H9 (cell line): ENCODE measurements around the gene SLC4A2. TPM values are rescaled to one million over a fixed set of nuclear protein-coding genes. Genes with fewer than 3 reads are reported as not detected.

Experiments used
- DNase-seq: peaks from one replicate; pipeline ENCODE4 v3.0.0-alpha.2; 2017
- H2AFZ ChIP-seq: one replicate; pipeline ENCODE4 v1.6.1; 2013; ENCODE audit warnings: mild to moderate bottlenecking, low read length, control low read depth, moderate library complexity
- H2AK5ac ChIP-seq: 2 replicates; pipeline ENCODE4 v1.6.1; 2013; ENCODE audit warnings: low read length, control low read depth, mixed read lengths; ENCODE audit not compliant: insufficient read length
- H2BK120ac ChIP-seq: one replicate; pipeline ENCODE4 v1.6.1; 2013; ENCODE audit warnings: low read depth, mild to moderate bottlenecking, low read length, control low read depth, inconsistent platforms; ENCODE audit not compliant: poor library complexity, severe bottlenecking
- H2BK12ac ChIP-seq: 2 replicates; pipeline ENCODE4 v1.6.1; 2013; ENCODE audit warnings: low read length, control low read depth, mixed read lengths, low read depth; ENCODE audit not compliant: insufficient read length
- H2BK15ac ChIP-seq: 2 replicates; pipeline ENCODE4 v1.6.1; 2013; ENCODE audit warnings: low read depth, low read length, control low read depth
- H2BK20ac ChIP-seq: one replicate; pipeline ENCODE4 v1.6.1; 2013; ENCODE audit warnings: low read depth, mild to moderate bottlenecking, low read length, control low read depth, inconsistent platforms; ENCODE audit not compliant: poor library complexity, severe bottlenecking
- H2BK5ac ChIP-seq: 2 replicates; pipeline ENCODE4 v1.6.1; 2013; ENCODE audit warnings: low read length, control low read depth, mixed read lengths; ENCODE audit not compliant: insufficient read length
- H3K14ac ChIP-seq: 2 replicates; pipeline ENCODE4 v1.6.1; 2013; ENCODE audit warnings: low read length, control low read depth; ENCODE audit not compliant: insufficient read depth
- H3K18ac ChIP-seq: 2 replicates; pipeline ENCODE4 v1.6.1; 2013; ENCODE audit warnings: low read depth, mild to moderate bottlenecking, mixed read lengths, low read length, control low read depth; ENCODE audit not compliant: insufficient read length
- H3K23ac ChIP-seq: 2 replicates; pipeline ENCODE4 v1.6.1; 2013; ENCODE audit warnings: low read length, control low read depth, mixed read lengths, low read depth; ENCODE audit not compliant: insufficient read length
- H3K23me2 ChIP-seq: 2 replicates; pipeline ENCODE4 v1.6.1; 2013; ENCODE audit warnings: low read depth, mild to moderate bottlenecking, mixed read lengths, low read length, control low read depth; ENCODE audit not compliant: insufficient read length, poor library complexity, severe bottlenecking
- H3K27ac ChIP-seq: 2 replicates; pipeline ENCODE4 v1.5.1; 2013; ENCODE audit warnings: low read length, control low read depth, mixed read lengths, low read depth; ENCODE audit not compliant: insufficient read length
- H3K27me3 ChIP-seq: 2 replicates; pipeline ENCODE4 v1.6.1; 2013; ENCODE audit warnings: low read length, control low read depth, inconsistent platforms; ENCODE audit not compliant: insufficient read depth
- H3K4ac ChIP-seq: 2 replicates; pipeline ENCODE4 v1.6.1; 2013; ENCODE audit warnings: low read depth, mild to moderate bottlenecking, control low read depth, inconsistent platforms, low read length, moderate library complexity
- H3K4me1 ChIP-seq: 2 replicates; pipeline ENCODE4 v1.6.1; 2013; ENCODE audit warnings: low read length, control low read depth, inconsistent platforms; ENCODE audit not compliant: insufficient read depth
- H3K4me2 ChIP-seq: 2 replicates; pipeline ENCODE4 v1.6.1; 2013; ENCODE audit warnings: low read length, control low read depth, mixed read lengths; ENCODE audit not compliant: insufficient read length, insufficient read depth
- H3K56ac ChIP-seq: 2 replicates; pipeline ENCODE4 v1.6.1; 2013; ENCODE audit warnings: low read depth, mild to moderate bottlenecking, mixed read lengths, low read length, control low read depth; ENCODE audit not compliant: insufficient read length
- H3K79me1 ChIP-seq: 2 replicates; pipeline ENCODE4 v1.6.1; 2013; ENCODE audit warnings: low read depth, mild to moderate bottlenecking, moderate library complexity, low read length, control low read depth, inconsistent platforms; ENCODE audit not compliant: insufficient read depth, poor library complexity, severe bottlenecking
- H3K79me2 ChIP-seq: 2 replicates; pipeline ENCODE4 v1.6.1; 2013; ENCODE audit warnings: low read length, control low read depth, inconsistent platforms; ENCODE audit not compliant: insufficient read depth
- H3K9ac ChIP-seq: 2 replicates; pipeline ENCODE4 v1.6.1; 2013; ENCODE audit warnings: low read length, control low read depth, mixed read lengths; ENCODE audit not compliant: insufficient read length; ENCODE audit errors: extremely low read depth
- H3K9me3 ChIP-seq: one replicate; pipeline ENCODE4 v1.6.1; 2013; ENCODE audit warnings: low read depth, low read length, inconsistent platforms; ENCODE audit not compliant: control insufficient read depth
- H3T11ph ChIP-seq: one replicate; pipeline ENCODE4 v1.6.1; 2013; ENCODE audit warnings: mild to moderate bottlenecking, low read length, control low read depth, inconsistent platforms
- H4K20me1 ChIP-seq: one replicate; pipeline ENCODE4 v1.6.1; 2013; ENCODE audit not compliant: control insufficient read depth, insufficient read length, insufficient read depth
- H4K5ac ChIP-seq: 2 replicates; pipeline ENCODE4 v1.6.1; 2013; ENCODE audit warnings: low read depth, mild to moderate bottlenecking, mixed read lengths, low read length, control low read depth; ENCODE audit not compliant: insufficient read length
- H4K8ac ChIP-seq: replicated peaks from 2 replicates; pipeline ENCODE4 v1.6.1; 2013; ENCODE audit warnings: low read length, control low read depth, mixed read lengths, low read depth; ENCODE audit not compliant: insufficient read length
- H4K91ac ChIP-seq: 2 replicates; pipeline ENCODE4 v1.6.1; 2013; ENCODE audit warnings: low read depth, mild to moderate bottlenecking, moderate library complexity, mixed read lengths, low read length, control low read depth; ENCODE audit not compliant: insufficient read length
- H3K27ac Mint-ChIP-seq, 3 experiments: 2 replicates in 2 of 3; 3 replicates in 1 of 3; pipeline ENCODE4 v1.8.0; 2020 to 2021; ENCODE audit warnings: mixed read lengths in 3 of 3, mild to moderate bottlenecking in 1 of 3, moderate library complexity in 1 of 3
- H3K27me3 Mint-ChIP-seq: 2 replicates; pipeline ENCODE4 v1.8.0; 2021; ENCODE audit warnings: low read depth, mild to moderate bottlenecking, moderate library complexity, mixed read lengths
- H3K36me3 Mint-ChIP-seq, 3 experiments: 2 replicates in 2 of 3; 3 replicates in 1 of 3; pipeline ENCODE4 v1.8.0; 2020 to 2021; ENCODE audit warnings: low read depth in 3 of 3, mixed read lengths in 3 of 3; ENCODE audit not compliant: insufficient read depth in 1 of 3
- H3K4me1 Mint-ChIP-seq, 2 experiments: 2 replicates each; pipeline ENCODE4 v1.8.0; 2020; ENCODE audit warnings: mixed read lengths in 2 of 2
- H3K4me3 Mint-ChIP-seq, 2 experiments: 2 replicates in 1 of 2; 3 replicates in 1 of 2; pipeline ENCODE4 v1.8.0; 2020 to 2021; ENCODE audit warnings: mild to moderate bottlenecking in 2 of 2, mixed read lengths in 2 of 2, moderate library complexity in 1 of 2
- H3K9me3 Mint-ChIP-seq, 2 experiments: 2 replicates in 1 of 2; 3 replicates in 1 of 2; pipeline ENCODE4 v1.8.0; 2020; ENCODE audit warnings: mild to moderate bottlenecking in 2 of 2, mixed read lengths in 2 of 2, moderate library complexity in 1 of 2
- WGBS: extraction: QIAGEN DNeasy Blood & Tissue Kit; methylation state at CpG from one replicate; pipeline ENCODE4 v1.1.7; 2013; ENCODE audit warnings: missing lambda C conversion rate, low lambda C conversion rate, mixed read lengths; ENCODE audit not compliant: insufficient read length; ENCODE audit errors: extremely low coverage; 5-methylcytosine and 5-hydroxymethylcytosine counted together
- total RNA-seq: library from RNA; stranded (reverse); gene quantifications from 2 replicates; pipeline ENCODE4 v1.2.1, GENCODE V29; 2021
- TF ChIP-seq, protein P1 (sequence below): fragments of 200-600 bp; sonication (generic); conservative IDR thresholded peaks from 3 replicates; pipeline ENCODE4 v1.8.0; 2021; ENCODE audit warnings: antibody characterized with exemption, mild to moderate bottlenecking

SLC4A2 gene
- total RNA-seq, 1 experiment from 2014 or later, result 136 TPM

DNA sequence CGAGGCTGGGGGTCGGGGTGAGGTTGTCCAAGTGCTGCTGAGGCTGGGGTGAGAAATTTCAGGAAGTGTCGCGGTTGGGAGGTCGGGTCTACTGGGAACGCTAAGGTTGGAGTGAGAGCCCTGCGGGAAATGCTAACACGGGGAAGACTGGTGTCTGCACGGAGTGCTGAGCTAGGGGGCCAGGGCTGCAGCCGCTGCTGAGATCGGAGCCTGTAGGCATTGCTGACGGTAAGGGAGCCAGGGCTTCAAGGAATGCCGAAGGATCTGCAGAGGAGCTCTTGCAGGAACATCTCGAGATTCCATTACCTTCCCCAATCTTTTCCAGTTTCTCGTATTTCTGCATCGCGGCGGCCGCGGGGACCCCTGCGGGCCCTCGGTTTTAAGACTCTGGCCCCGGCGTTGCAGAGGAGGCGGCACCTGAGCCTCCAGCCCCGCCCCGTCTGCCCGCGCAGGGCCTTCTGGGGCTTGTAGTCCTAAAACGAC, 1.8 kb upstream of the SLC4A2 start, which contains the start of gene CDK5:
TSS of gene CDK5 (minus strand) at position 392 of the 483 bp plus-strand sequence. CDS start at position 343, 49 bp downstream.
- no peak within 1 kb of the TSS for H2AK5ac ChIP-seq
- no peak within 1 kb of the TSS for H4K91ac ChIP-seq
- H3K4me1 ChIP-seq, result peaks cover 8% of the 10 kb centered on the region
- no peak within 1 kb of the TSS for H2BK20ac ChIP-seq
- H3K27ac ChIP-seq, result no peak within 1 kb of the TSS
- Mint-ChIP-seq H3K36me3 (peaks cover 0 to 9% (median 0%) of the 10 kb centered on the region in 3 experiments; a peak in 3 of 7 replicates), H3K27me3 (peaks cover 26% of the 10 kb centered on the region), H3K4me1 (peaks cover 37 to 48% of the 10 kb centered on the region in 2 experiments), H3K9me3 (no peaks in the 10 kb centered on the region; a peak in 1 of 5 replicates), H3K27ac (peak within 1 kb of the TSS in 2 of 3 experiments; percentile 82 to 93; a peak in 4 of 7 replicates), H3K4me3 (peak within 1 kb of the TSS; percentile 78 to 91)
- H3K18ac ChIP-seq, result peak within 1 kb of the TSS; percentile 55
- H2BK5ac ChIP-seq, result no peak within 1 kb of the TSS
- no peaks in the 10 kb centered on the region for H3K79me1 ChIP-seq
- no peak within 1 kb of the TSS for H2BK120ac ChIP-seq
- no peaks in the 10 kb centered on the region for H4K20me1 ChIP-seq
- peak within 1 kb of the TSS; percentile 81 for H3K4me2 ChIP-seq
- no peak within 1 kb of the TSS for H4K5ac ChIP-seq
- H3K23me2 ChIP-seq, result peaks cover 38% of the 10 kb centered on the region
- H3K4ac ChIP-seq, result no peak within 1 kb of the TSS
- H4K8ac ChIP-seq, result no peak within 1 kb of the TSS
- H2BK12ac ChIP-seq, result no peak within 1 kb of the TSS
- no peak within 1 kb of the TSS for H2AFZ ChIP-seq
- H3K27me3 ChIP-seq, result no peaks in the 10 kb centered on the region; the same call in 1 of the 2 replicates
- TF ChIP-seq, protein P1, sequence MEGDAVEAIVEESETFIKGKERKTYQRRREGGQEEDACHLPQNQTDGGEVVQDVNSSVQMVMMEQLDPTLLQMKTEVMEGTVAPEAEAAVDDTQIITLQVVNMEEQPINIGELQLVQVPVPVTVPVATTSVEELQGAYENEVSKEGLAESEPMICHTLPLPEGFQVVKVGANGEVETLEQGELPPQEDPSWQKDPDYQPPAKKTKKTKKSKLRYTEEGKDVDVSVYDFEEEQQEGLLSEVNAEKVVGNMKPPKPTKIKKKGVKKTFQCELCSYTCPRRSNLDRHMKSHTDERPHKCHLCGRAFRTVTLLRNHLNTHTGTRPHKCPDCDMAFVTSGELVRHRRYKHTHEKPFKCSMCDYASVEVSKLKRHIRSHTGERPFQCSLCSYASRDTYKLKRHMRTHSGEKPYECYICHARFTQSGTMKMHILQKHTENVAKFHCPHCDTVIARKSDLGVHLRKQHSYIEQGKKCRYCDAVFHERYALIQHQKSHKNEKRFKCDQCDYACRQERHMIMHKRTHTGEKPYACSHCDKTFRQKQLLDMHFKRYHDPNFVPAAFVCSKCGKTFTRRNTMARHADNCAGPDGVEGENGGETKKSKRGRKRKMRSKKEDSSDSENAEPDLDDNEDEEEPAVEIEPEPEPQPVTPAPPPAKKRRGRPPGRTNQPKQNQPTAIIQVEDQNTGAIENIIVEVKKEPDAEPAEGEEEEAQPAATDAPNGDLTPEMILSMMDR, result no peak
- no peak within 1 kb of the TSS for H3K14ac ChIP-seq
- no peaks in the 10 kb centered on the region for H3K79me2 ChIP-seq
- H3K9ac ChIP-seq, result peak within 1 kb of the TSS; percentile 33
- no CpG with 5 or more reads among the region's 30 CpGs for WGBS
- H3K56ac ChIP-seq, result no peak within 1 kb of the TSS
- no peak within 1 kb of the TSS for H3T11ph ChIP-seq
- no peak within 1 kb of the TSS for H3K23ac ChIP-seq
- H3K9me3 ChIP-seq, result no peaks in the 10 kb centered on the region
- H2BK15ac ChIP-seq, result no peak within 1 kb of the TSS
- no peak for DNase-seq
